ENCODE results near the gene TTLL4.

GRCh38 chr2:218671654-218672566 lies 38.7 kb upstream of the TTLL4 start, which contains the start of the genes RNF25 and STK36:
- TF ChIP-seq, protein P1, sequence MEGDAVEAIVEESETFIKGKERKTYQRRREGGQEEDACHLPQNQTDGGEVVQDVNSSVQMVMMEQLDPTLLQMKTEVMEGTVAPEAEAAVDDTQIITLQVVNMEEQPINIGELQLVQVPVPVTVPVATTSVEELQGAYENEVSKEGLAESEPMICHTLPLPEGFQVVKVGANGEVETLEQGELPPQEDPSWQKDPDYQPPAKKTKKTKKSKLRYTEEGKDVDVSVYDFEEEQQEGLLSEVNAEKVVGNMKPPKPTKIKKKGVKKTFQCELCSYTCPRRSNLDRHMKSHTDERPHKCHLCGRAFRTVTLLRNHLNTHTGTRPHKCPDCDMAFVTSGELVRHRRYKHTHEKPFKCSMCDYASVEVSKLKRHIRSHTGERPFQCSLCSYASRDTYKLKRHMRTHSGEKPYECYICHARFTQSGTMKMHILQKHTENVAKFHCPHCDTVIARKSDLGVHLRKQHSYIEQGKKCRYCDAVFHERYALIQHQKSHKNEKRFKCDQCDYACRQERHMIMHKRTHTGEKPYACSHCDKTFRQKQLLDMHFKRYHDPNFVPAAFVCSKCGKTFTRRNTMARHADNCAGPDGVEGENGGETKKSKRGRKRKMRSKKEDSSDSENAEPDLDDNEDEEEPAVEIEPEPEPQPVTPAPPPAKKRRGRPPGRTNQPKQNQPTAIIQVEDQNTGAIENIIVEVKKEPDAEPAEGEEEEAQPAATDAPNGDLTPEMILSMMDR (conservative IDR thresholded peaks at IDR 0.05): no peak
- TF ChIP-seq ZFX (IDR thresholded peaks at IDR 0.05): no peak
